Right lung (tissue), 5 donors: ENCODE measurements around the gene ZG16. TPM values are rescaled to one million over a fixed set of nuclear protein-coding genes. Genes with fewer than 3 reads are reported as not detected.
"Not testable (repeated sequence)": the region's sequence is repeated elsewhere in the genome, so short reads cannot be mapped to it uniquely, and the experiment has no call there.

Experiments
- DNase-seq, 2 donors: peaks; one replicate each; pipeline ENCODE4 v3.0.0-alpha.2; 2013
- polyA plus RNA-seq, 5 donors: library from polyadenylated mRNA; unstranded; fragments of 120-200 nt; gene quantifications; one replicate each; pipeline versions ENCODE4 v1.2.1 to v1.2.3, GENCODE V29; 2013; ENCODE audit warnings: inconsistent platforms in 1 of 5, low replicate concordance in 1 of 5; ENCODE audit not compliant: insufficient read length in 5 of 5, insufficient read depth in 1 of 5

Gene ZG16
- polyA plus RNA-seq, 5 donors, result 0.04 to 0.18 (median 0.12) TPM; not detected in 1

DNA sequence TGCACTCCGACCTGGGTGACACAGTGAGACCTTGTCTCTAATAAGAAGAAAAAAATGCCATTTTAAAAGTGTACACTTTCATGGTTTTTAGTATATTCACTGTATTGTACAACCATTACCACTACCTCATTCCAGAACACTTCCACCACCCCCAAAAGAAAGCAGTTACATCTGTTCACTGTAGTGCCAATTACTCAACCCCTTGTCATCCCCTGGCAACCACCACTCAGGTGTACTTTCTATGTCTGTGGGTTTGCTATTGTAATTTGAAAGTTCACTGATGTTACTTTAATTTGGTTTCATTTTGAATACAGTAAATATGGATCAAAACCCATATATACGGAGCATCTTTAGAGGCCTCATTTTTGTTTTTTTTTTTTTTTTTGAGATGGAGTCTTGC lies 6.1 kb downstream of the ZG16 start:
- DNase-seq, result no peak

DNA sequence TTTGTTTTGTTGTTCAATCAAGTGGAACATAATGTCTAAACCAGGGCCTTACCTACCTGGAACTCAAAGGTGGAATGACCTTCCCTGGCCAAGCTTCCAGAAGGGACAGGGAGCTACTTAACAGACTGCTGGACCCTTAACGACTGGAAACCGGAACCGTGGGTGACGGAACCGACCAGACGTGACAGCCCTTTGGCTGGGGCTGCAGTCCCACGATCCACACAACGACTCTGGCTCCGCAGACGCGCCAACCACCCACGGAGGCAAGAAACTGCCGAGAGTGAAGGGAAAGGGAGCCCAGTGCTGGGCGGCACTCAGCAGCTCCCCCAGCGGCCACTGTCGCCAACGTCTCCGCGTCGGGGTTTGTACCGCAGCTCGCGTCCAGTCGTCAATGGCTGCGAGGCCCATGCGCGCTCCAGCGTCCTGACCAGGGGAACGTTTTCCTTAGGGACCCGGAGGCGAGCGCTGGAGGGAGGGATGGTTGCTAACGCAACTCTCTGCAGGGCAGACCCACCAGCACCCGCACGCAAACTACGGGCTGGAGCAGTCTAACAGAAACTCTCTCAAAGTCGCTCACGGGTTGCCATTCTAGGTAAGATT lies 6.9 kb downstream of the ZG16 start:
- DNase-seq, result no peak

DNA sequence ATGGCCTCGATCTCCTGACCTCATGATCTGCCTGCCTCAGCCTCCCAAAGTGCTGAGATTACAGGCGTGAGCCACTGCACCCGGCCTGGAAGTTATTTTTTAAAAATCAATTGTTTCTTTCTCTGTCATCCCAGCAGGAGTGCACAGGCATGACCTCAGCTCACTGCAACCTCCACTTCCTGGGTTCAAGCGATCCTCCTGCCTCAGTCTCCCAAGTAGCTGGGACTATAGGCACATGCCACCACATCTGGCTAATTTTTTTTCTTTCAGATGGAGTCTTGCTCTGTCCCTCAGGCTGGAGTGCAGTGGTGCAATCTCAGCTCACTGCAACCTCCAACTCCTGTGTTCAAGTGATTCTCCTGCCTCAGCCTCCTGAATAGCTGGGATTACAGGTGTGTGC lies 9.1 kb downstream of the ZG16 start:
- DNase-seq, result not testable (repeated sequence)

DNA sequence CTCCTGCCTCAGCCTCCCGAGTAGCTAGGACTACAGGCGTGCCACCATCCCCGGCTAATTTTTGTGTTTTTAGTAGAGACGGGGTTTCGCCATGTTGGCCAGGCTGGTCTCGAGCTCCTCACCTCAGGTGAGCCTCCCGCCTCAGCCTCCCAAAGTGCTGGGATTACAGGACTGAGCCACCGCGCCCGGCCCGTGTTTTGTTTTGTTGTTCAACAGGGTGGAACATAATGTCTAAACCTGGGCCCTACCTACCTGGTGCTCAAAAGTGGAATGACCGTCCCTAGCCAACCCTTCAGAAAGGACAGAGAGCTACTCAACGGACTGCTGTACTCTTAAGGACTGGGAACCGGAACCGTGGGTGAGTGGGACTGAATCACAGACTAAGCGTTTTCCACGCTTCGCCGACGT lies 11.7 kb downstream of the ZG16 start:
- DNase-seq, result no peak

DNA sequence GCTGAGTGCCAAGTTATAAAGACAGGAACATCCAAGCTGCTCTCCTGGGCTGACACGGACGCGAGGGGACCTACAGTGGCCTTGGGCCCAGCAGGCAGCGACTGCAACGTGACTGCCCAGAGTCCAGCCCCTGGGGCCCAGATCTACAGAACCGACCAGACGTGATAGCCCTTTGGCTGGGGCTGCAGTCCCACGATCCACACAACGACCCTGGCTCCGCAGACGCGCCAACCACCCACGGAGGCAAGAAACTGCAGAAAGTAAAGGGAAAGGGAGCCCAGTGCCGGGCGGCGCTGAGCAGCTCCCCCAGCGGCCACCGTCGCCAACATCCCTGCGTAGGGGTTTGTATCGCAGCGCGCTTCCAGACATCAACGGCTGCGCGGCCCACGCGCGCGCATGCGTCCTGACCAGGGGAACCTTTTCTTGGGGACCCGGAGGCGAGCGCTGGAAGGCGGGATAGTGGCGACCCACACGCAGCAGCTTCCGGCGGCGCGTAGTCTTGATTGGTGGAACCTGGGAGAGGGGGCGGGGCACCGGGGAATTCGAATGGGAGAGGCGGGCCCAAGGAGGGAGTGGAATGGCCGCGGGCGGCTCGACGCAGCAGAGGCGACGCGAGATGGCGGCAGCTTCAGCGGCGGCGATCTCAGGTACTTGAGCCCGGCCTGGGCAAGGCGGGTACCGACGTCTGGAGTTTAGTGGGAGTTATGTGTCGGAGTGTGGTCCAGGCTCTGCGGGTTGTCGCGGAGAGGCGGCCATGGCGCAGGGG lies 12.3 kb downstream of the ZG16 start, which contains the start of gene KIF22:
TSS of gene KIF22 (plus strand) at position 569 of the 766 bp plus-strand sequence. CDS start at position 578, 9 bp downstream.
- peak; percentile 100 for DNase-seq

DNA sequence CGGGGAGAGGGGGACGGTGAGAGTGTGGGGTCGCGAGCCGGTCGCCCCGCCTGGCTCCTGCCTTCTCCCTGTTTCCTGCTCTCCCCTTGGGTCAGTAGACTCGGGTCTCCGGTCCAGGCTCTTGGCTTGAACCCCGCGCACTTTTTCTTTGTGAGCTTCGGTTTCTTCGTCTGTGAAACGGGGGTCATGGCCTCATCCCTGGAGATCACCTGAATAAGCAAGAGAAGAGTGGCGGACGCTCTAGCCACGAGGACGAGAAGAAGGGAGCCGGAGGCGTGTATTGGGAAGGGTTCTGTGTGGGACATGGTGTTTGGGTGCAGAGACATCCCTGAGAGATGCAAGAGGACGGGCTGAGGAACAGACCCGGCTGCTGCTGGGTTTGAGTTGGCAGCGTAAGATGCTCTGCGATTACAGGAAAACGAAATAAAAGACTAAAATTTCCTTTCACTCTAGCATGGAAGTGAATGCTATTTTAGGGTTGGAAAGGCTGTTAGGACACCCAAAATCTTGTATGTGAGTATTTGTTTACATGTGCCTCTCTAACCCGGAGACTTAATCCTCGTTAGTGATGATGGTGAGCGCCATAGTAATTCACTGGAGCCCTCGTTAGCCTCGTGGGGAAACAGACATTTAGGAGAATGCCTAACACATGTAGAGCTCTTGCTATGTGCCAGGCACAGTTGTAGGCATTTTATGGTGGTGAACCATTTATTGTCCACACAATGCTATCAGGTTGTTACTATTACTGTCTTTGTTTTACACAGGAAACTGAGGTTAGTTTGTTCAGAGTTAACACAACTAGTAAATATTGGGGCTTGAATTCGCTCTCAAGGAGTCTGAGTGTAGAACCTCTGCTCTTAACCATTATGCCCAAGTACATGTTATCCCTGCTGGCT lies 13.1 kb downstream of the ZG16 start:
- DNase-seq, result no peak

DNA sequence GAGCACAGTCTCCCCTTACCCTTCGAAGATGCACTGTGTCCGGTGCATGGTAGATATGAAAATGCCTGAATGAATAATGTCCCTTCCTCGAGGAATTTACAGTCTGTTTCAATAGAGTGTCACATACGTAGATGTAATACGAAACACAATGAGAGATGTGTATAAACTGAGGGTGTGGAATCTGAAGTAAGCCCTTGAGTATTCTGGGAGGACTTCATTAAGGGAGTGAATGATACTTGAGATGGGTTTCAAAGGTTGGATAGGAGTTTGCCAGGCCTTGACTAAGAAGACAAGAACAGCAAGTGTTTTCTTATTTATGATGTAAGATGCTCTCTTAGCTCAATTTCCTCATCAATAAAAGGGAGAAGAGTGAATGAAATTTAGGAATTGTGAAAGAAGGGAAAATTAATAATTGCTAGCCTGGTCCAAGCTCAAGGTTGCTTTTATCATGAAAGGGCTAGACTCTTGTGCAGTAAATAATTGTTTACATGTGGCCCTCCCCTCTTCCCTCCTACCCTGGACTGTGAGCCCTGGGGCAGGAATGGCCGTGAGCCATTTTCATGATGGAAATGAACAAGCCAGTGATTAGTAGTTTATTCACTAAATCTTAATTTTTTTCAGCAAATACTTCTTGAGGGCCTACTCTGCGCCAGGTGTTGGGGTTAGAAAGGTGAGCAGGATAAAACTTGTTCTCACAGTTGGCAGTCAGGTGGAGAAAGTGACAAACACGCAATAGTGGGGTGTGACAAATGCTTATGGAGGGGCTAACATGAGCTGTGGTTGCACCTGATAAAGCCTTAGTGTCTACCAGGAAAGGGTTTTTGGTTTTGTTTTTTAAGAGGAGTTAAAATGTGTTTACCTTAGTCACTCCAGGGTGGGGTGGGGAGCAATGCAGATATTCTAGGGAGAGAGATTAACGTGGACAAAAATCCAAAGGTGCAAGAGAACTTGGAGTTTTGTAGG lies 14.1 kb downstream of the ZG16 start:
- no peak for DNase-seq

DNA sequence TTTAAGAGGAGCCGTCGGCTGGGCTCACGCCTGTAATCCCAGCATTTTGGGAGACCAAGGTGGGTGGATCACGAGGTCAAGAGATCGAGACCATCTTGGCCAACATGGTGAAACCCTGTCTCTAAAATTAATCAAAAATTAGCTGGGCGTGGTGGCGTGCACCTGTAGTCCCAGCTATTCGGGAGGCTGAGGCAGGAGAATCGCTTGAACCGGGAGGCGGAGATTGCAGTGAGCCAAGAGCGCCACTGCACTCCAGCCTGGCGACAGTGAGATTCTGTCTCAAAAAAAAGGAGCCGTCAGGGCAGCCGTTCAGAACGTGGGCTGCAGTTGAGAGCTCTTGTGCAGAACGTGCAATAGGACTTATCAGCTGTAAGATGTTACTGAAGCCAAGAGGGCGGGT lies 15.1 kb downstream of the ZG16 start:
- not testable (repeated sequence) for DNase-seq

DNA sequence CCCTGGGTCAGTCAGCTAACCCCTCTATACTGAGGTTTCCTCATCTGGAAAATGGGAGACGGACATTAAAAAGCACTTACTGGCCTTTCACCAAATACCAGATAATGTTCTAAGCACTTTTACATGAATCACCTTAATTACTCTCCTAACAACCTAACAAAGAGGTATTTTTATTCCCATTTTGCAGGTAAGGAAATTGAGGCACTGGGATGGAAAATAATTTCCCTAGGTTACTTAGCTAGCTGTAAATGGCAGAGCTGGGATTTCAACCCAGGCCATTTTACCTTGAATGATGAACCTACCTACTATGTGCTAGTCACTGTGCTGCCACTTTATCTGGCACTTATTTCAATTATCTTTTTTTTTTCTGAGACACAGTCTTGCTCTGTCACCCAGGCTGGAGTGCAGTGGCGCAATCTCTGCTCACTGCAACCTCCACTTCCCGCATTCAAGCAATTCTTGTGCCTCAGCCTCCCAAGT lies 16.2 kb downstream of the ZG16 start:
- DNase-seq, result no peak

DNA sequence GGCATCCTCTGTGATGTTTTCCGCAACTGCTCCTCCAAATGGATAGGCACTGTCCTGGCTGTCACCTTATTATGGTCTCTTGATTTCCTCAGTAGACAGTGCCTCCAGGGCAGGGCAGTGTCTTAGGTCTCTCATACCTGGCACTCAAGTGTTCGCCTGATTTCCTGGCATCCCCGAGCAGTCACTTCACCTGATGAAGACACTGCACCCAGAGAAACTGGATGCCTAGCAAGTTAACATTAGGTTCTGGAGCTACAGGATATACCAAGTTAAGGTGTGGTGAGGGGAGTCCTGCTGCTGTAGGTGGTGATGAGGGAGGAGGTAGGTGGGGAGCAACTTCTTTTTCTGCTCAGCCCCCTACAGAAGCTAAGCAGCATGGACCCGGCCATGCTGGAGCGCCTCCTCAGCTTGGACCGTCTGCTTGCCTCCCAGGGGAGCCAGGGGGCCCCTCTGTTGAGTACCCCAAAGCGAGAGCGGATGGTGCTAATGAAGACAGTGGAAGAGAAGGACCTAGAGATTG lies 24.4 kb downstream of the ZG16 start:
- DNase-seq, result no peak

DNA sequence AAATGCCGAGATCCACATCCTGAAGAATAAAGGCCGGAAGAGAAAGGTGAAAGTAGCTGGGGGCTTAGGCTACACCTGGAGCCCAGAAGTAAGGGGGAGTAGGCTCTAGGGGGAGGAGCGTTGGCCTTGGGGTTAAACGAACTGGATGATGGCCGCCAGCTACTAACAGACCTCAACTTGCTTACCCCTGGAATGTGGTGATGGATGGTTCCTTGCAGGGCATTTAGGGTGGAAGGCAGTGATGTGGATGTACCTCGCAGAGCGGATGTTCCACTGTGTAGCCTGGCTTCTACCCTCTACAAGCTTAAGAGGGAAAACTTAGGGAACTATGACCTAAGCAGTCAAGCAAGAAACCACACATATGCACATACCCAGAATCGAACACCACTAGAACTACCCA lies 26.0 kb downstream of the ZG16 start:
- no peak for DNase-seq

DNA sequence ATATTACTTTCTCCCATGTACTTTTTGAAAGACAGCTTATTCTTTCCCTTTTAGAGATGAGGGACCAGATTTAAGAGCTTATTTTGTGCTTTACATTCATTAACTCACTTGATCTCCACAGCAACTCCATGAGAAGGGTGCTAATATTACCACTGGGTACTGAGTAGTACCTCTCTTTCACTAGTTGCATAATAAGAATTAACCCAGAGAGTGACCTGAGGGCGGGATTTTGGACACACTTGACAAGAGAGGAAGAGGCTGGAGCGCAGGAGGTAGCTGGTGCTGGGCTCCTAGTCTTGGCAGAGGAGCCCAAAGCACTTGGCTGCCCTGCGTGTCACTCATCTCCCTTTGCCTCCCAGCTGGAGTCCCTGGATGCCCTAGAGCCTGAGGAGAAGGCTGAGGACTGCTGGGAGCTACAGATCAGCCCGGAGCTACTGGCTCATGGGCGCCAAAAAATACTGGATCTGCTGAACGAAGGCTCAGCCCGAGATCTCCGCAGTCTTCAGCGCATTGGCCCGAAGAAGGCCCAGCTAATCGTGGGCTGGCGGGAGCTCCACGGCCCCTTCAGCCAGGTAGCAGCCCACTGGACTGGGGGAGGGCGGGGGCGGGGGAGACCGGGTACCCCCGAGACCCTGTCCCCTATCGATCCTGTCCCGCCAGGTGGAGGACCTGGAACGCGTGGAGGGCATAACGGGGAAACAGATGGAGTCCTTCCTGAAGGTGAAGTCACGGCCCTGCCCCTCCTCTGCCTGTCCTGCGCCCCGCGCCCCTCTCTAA lies 26.6 kb downstream of the ZG16 start:
- DNase-seq, result no peak

DNA sequence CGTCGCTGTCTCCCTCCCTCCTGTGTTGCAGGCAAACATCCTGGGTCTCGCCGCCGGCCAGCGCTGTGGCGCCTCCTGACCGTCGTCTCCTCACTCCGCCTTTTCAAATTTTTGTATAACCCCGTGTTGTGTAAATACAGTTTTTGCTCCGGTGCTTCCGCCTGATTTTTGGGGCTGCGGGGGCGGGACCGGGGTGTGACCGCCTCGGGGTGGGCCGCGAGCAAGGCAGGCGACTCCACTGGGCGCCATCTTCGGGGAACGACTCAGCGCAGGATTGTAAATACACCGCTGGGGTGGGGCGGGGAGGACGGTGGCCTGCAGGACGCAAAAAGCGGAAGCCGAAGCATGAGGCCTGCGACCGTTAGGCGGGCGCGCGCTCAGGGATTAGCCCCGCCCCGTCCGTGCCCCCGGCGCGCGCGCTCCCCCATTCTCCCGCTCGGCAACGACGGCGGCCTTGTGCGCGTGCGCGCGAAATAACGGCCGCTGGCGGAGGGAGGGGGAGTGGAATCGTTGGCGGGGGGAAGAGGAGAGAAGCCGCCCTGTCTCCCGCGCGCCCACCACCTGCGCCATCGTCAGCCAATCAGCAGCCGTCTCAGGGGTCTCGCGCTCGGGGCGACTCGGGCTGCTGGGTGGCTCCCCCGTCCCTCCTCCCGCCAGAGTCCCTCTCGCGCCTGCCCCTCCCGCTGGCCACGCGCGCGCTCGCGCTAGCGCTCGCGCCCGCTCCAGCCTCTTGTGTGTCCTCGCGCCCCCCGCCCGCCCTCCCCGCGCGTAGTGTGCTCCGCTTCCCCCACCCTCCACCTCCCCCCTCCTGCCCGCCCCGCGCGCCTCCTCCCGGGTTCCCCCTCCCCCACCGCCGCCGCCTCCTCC lies 27.4 kb downstream of the ZG16 start:
- peak; percentile 98 to 99 for DNase-seq

DNA sequence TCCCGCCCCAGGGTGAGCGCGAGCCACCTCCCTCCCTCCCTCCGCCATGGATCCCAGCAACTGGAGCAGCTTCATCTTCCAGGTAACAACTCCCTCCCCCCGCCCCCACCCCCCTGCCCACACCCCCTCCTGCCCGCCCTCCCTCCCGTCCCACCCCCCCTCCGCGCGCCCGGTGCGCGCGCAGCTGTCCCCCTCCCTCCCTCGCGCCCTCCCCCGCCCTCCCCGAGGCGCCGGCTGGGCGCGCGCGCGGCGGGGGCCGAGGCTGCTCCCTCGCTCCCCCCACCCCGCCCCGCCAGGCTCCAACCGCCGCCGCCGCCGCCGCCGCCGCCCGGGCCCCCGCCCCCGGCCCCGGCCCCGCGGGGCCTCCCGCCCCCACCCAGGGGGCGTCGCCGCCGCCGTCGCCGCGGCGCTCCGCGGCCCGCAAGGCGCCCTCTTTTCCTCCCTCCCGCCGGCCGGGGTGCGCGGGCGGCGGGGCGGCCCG lies 28.1 kb downstream of the ZG16 start, which contains the start of gene MAZ:
TSS of gene MAZ (plus strand) at position 431 of the 481 bp plus-strand sequence. CDS start 173 bp downstream, outside the sequence.
- no peak for DNase-seq

DNA sequence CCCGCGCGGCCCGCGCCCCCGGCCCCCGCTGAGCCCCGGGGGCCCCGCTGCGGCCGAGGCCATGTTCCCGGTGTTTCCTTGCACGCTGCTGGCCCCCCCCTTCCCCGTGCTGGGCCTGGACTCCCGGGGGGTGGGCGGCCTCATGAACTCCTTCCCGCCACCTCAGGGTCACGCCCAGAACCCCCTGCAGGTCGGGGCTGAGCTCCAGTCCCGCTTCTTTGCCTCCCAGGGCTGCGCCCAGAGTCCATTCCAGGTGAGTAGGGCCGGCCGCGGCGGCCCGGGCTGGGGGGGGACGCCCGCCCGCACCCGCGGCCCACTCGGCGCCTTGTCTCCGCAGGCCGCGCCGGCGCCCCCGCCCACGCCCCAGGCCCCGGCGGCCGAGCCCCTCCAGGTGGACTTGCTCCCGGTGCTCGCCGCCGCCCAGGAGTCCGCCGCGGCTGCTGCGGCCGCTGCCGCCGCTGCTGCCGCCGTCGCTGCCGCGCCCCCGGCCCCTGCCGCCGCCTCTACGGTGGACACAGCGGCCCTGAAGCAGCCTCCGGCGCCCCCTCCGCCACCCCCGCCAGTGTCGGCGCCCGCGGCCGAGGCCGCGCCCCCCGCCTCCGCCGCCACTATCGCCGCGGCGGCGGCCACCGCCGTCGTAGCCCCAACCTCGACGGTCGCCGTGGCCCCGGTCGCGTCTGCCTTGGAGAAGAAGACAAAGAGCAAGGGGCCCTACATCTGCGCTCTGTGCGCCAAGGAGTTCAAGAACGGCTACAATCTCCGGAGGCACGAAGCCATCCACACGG lies 28.8 kb downstream of the ZG16 start:
- no peak for DNase-seq

DNA sequence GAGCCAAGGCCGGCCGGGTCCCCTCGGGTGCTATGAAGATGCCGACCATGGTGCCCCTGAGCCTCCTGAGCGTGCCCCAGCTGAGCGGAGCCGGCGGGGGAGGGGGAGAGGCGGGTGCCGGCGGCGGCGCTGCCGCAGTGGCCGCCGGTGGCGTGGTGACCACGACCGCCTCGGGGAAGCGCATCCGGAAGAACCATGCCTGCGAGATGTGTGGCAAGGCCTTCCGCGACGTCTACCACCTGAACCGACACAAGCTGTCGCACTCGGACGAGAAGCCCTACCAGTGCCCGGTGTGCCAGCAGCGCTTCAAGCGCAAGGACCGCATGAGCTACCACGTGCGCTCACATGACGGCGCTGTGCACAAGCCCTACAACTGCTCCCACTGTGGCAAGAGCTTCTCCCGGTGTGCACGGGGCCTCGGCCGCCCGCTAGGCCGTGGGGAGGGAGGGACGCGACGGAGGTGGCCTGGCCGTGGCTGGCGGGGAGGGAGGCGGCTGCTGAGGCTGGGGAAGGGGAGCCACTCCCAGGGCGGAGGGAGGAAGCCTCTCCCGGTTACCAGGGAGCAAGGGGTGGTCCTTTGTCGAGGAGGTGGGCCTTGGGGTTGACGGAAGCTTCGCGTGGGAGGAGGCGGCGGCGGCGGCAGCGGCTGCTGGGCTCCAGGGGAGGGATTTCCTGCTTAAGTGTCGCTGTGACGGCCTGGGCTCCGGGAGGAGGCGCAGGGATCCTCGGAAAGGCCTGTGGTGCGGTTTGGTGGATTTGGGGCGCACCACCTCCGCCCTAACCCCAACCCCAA lies 29.6 kb downstream of the ZG16 start:
- peak; percentile 86 to 87 for DNase-seq
